HEK293T (cell line): ENCODE results near the gene LCE1B.

Source experiments
- CTCF ChIA-PET: fragments of 350-600 bp; formaldehyde crosslinking; extraction: SDS; loops from one replicate; lab custom pipeline; 2021; ENCODE audit warnings: antibody characterized with exemption, inconsistent platforms; lab: Yijun Ruan, JAX
- POLR2A ChIA-PET: fragments of 350-600 bp; formaldehyde crosslinking; extraction: SDS; loops from one replicate; lab custom pipeline; 2020; ENCODE audit warnings: antibody characterized with exemption, inconsistent platforms; lab: Yijun Ruan, JAX
- DNase-seq: peaks from one replicate; pipeline ENCODE4 v3.0.0; 2012; ENCODE audit warnings: mixed read lengths; ENCODE audit errors: extremely low spot score
- ARNT ChIP-seq: fragments of 450-650 bp; IDR thresholded peaks from 2 replicates; pipeline ENCODE4 v1.6.1; 2017; ENCODE audit warnings: mild to moderate bottlenecking
- BHLHE40 ChIP-seq: fragments of 450-650 bp; IDR thresholded peaks from 2 replicates; pipeline ENCODE4 v1.6.1; 2016; ENCODE audit warnings: mild to moderate bottlenecking, moderate library complexity, borderline replicate concordance
- CTBP1 ChIP-seq: fragments of 450-650 bp; IDR thresholded peaks from 2 replicates; pipeline ENCODE4 v1.6.1; 2016; ENCODE audit warnings: borderline replicate concordance
- ELF4 ChIP-seq: fragments of 450-650 bp; IDR thresholded peaks from 2 replicates; pipeline ENCODE4 v1.6.1; 2017; ENCODE audit warnings: antibody characterized with exemption
- FOXA1 ChIP-seq: fragments of 450-650 bp; IDR thresholded peaks from 2 replicates; pipeline ENCODE4 v1.6.1; 2016; ENCODE audit warnings: mild to moderate bottlenecking
- FOXK2 ChIP-seq: fragments of 450-650 bp; IDR thresholded peaks from 2 replicates; pipeline ENCODE4 v1.6.1; 2016; ENCODE audit warnings: mild to moderate bottlenecking
- FOXM1 ChIP-seq: fragments of 450-650 bp; IDR thresholded peaks from 2 replicates; pipeline ENCODE4 v1.6.1; 2017; ENCODE audit warnings: mild to moderate bottlenecking, borderline replicate concordance
- HDGF ChIP-seq: fragments of 450-650 bp; IDR thresholded peaks from 2 replicates; pipeline ENCODE4 v1.6.1; 2017; ENCODE audit warnings: antibody characterized with exemption, borderline replicate concordance
- L3MBTL2 ChIP-seq: fragments of 450-650 bp; conservative IDR thresholded peaks from 2 replicates; pipeline ENCODE4 v1.6.1; 2016; ENCODE audit warnings: mild to moderate bottlenecking
- LEF1 ChIP-seq: fragments of 450-650 bp; IDR thresholded peaks from 2 replicates; pipeline ENCODE4 v1.6.1; 2017; ENCODE audit warnings: mild to moderate bottlenecking, borderline replicate concordance
- NFRKB ChIP-seq: fragments of 450-650 bp; IDR thresholded peaks from 2 replicates; pipeline ENCODE4 v1.6.1; 2016; ENCODE audit warnings: mild to moderate bottlenecking, moderate library complexity
- PKNOX1 ChIP-seq: fragments of 450-650 bp; IDR thresholded peaks from 2 replicates; pipeline ENCODE4 v1.6.1; 2016
- SP1 ChIP-seq: fragments of 450-650 bp; IDR thresholded peaks from 2 replicates; pipeline ENCODE4 v1.6.1; 2017
- SUZ12 ChIP-seq: fragments of 450-650 bp; IDR thresholded peaks from 2 replicates; pipeline ENCODE4 v1.6.1; 2016; ENCODE audit warnings: mild to moderate bottlenecking
- TARDBP ChIP-seq: fragments of 450-650 bp; IDR thresholded peaks from 2 replicates; pipeline ENCODE4 v1.6.1; 2016
- ZNF384 ChIP-seq: fragments of 450-650 bp; IDR thresholded peaks from 2 replicates; pipeline ENCODE4 v1.6.1; 2016

Gene LCE1B

GRCh38 chr1:152786077-152786476 lies 25.7 kb upstream of the LCE1B start, which contains the start of gene LCE1E:
Gene LCE1E, plus strand, starts transcription at chr1:152786257. Its CDS starts 1,043 bp downstream, at chr1:152787300.
- no peak for DNase-seq
- ChIA-PET POLR2A (no interaction called here), CTCF (interaction anchor here (1.3 kb wide), 1 partner anchor 9 kb away, joined by 3 read pairs; no protein-coding TSS in a partner anchor)
- TF ChIP-seq L3MBTL2 (no peak), FOXK2 (no peak), LEF1 (no peak), TARDBP (no peak), ELF4 (no peak), FOXA1 (no peak), NFRKB (no peak), ARNT (no peak), ZNF384 (no peak), HDGF (no peak), PKNOX1 (no peak), FOXM1 (no peak), BHLHE40 (no peak), SUZ12 (no peak), SP1 (no peak), CTBP1 (no peak)

GRCh38 chr1:152795686-152796085 lies 16.1 kb upstream of the LCE1B start:
- CTCF ChIA-PET: no interaction called here
- DNase-seq: no peak
- TF ChIP-seq PKNOX1 (no peak), TARDBP (no peak), SP1 (no peak), ARNT (no peak), ELF4 (no peak), L3MBTL2 (no peak), BHLHE40 (no peak), SUZ12 (no peak), NFRKB (no peak), CTBP1 (no peak), LEF1 (no peak), FOXA1 (no peak), FOXM1 (no peak), FOXK2 (no peak), ZNF384 (no peak)
- POLR2A ChIA-PET: no interaction called here

DNA sequence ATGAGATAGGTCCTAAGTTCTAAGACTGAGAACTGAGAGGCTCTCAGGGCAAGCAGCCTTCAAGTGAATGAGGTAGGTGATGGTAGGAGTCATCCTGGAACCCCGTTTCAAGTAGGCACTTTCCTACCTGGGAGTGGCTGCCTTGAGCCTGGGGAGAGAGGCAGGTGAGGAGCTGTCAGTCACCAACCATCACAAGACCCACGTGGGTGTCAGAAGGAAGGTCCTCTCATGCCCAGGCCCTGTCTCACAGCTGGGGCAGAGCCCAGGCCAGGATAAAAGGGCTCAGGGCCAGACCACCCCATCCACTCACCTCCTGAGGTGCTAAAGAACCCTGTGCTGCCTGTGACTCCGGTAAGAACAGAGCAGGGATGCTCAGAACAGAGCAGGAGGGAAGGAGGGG lies 15.3 kb upstream of the LCE1B start, which contains the start of gene LCE1D:
Gene LCE1D, plus strand, starts transcription at position 301 of the 400 bp plus-strand sequence. CDS start 1,074 bp downstream, outside the sequence.
- CTCF ChIA-PET: no interaction called here
- POLR2A ChIA-PET: no interaction called here
- no peak for DNase-seq
- TF ChIP-seq LEF1 (no peak), L3MBTL2 (no peak), CTBP1 (no peak), TARDBP (no peak), SP1 (no peak), FOXK2 (no peak), PKNOX1 (no peak), ELF4 (no peak), BHLHE40 (no peak), ARNT (no peak), FOXM1 (no peak), ZNF384 (no peak)

- DNase-seq: no peak
- ChIA-PET POLR2A (no interaction called here), CTCF (no interaction called here)
- TF ChIP-seq CTBP1: no peak
Measured at GRCh38 chr1:152801333-152801732, 10.4 kb upstream of the LCE1B start.

DNA sequence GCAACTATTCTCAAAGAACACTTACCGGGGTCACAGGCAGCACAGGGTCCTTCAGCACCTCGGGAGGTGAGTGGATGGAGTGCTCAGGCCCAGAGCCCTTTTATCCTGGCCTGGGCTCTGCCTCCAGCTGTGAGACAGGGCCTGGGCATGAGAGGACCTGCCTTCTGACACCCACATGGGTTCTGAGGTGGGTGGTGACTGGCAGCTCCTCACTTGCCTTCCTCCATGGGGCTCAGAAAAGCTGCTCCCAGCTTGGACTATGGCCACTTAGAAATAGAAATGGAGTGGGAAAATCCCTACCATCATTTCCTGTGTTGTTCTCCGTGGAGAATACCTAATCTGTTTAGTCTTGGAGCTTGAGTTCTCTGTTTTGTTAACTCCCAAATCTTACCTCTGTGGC lies 5.2 kb upstream of the LCE1B start, which contains the start of gene LCE1C:
Gene LCE1C, minus strand, starts transcription at position 76 of the 400 bp plus-strand sequence. CDS start 1,173 bp downstream, outside the sequence.
- DNase-seq: no peak
- ChIA-PET CTCF (no interaction called here), POLR2A (no interaction called here)
- TF ChIP-seq FOXK2: no peak

GRCh38 chr1:152811050-152811449 lies 721 bp upstream of the LCE1B start:
- TF ChIP-seq L3MBTL2: no peak
- no peak for TF ChIP-seq TARDBP
- TF ChIP-seq SUZ12: no peak
- TF ChIP-seq SP1: no peak
- TF ChIP-seq FOXA1: no peak
- no peak for TF ChIP-seq NFRKB
- TF ChIP-seq BHLHE40: no peak
- no peak for TF ChIP-seq ZNF384
- TF ChIP-seq ELF4: no peak
- no peak for TF ChIP-seq ARNT
- TF ChIP-seq FOXK2: no peak
- TF ChIP-seq PKNOX1: no peak
- no peak for TF ChIP-seq CTBP1
- TF ChIP-seq LEF1: no peak
- no peak for DNase-seq
- ChIA-PET POLR2A (no interaction called here), CTCF (no interaction called here)
